Activated CD8-positive, alpha-beta T cell treated with anti-CD3 and anti-CD28 coated beads for 36 hours (primary cell): ENCODE data around the gene XPO1. TPM values are rescaled to one million over a fixed set of nuclear protein-coding genes. Genes with fewer than 3 reads are reported as not detected.

Experiments
- ATAC-seq: fragments of 200-7000 bp; cut with Tn5 transposase; one replicate; pipeline ENCODE4 v1.10.0; 2021; ENCODE audit warnings: mild to moderate bottlenecking, moderate library complexity
- CTCF ChIA-PET: fragments of 350-600 bp; sonication (Branson Sonifier 250); formaldehyde crosslinking; loops from one replicate; lab custom pipeline; 2021; ENCODE audit warnings: antibody characterized with exemption; lab: Charles Lee
- POLR2A ChIA-PET: fragments of 350-600 bp; sonication (Branson Sonifier 250); formaldehyde crosslinking; loops from one replicate; lab custom pipeline; 2021; ENCODE audit warnings: antibody characterized with exemption; lab: Charles Lee
- DNase-seq: peaks from one replicate; pipeline ENCODE4 v3.0.0-alpha.2; 2020
- H3K27ac Mint-ChIP-seq: one replicate; pipeline ENCODE4 v1.8.0; 2021; ENCODE audit warnings: mild to moderate bottlenecking, mixed read lengths
- H3K27me3 Mint-ChIP-seq: one replicate; pipeline ENCODE4 v1.8.0; 2021; ENCODE audit warnings: mixed read lengths
- H3K36me3 Mint-ChIP-seq: one replicate; pipeline ENCODE4 v1.8.0; 2021; ENCODE audit warnings: low read depth, mixed read lengths
- H3K4me1 Mint-ChIP-seq: one replicate; pipeline ENCODE4 v1.8.0; 2021; ENCODE audit warnings: low read depth, mixed read lengths
- H3K4me3 Mint-ChIP-seq: one replicate; pipeline ENCODE4 v1.8.0; 2021; ENCODE audit warnings: mild to moderate bottlenecking, moderate library complexity, mixed read lengths
- H3K9me3 Mint-ChIP-seq: one replicate; pipeline ENCODE4 v1.8.0; 2021; ENCODE audit warnings: mixed read lengths
- intact Hi-C: fragments of 100-400 bp; cut with micrococcal nuclease; formaldehyde crosslinking; loops from one replicate; pipeline ENCODE4 v1.10.0; 2022
- total RNA-seq, 2 experiments: library from RNA; stranded (reverse); gene quantifications; one replicate each; pipeline ENCODE4 v1.2.3, GENCODE V29; 2021
- TF ChIP-seq, protein P1 (sequence below): fragments of 200-600 bp; IDR thresholded peaks from one replicate; pipeline ENCODE4 v1.8.0; 2022; ENCODE audit warnings: antibody characterized with exemption, mild to moderate bottlenecking

Gene XPO1
- total RNA-seq, 2 experiments from 2014 or later = 208 to 221 TPM

GRCh38 chr2:61504949-61505348, 33.2 kb downstream of the XPO1 start:
- no peaks in the 10 kb centered on the region for H3K9me3 Mint-ChIP-seq
- POLR2A ChIA-PET = interaction anchor here (1.2 to 3.2 kb wide), 2 partner anchors 12 to 30 kb away, joined by 3 to 10 read pairs; no protein-coding TSS in a partner anchor
- no peak overlapping the region for H3K27ac Mint-ChIP-seq

GRCh38 chr2:61499060-61499459, 39.1 kb downstream of the XPO1 start:
- TF ChIP-seq, protein P1, sequence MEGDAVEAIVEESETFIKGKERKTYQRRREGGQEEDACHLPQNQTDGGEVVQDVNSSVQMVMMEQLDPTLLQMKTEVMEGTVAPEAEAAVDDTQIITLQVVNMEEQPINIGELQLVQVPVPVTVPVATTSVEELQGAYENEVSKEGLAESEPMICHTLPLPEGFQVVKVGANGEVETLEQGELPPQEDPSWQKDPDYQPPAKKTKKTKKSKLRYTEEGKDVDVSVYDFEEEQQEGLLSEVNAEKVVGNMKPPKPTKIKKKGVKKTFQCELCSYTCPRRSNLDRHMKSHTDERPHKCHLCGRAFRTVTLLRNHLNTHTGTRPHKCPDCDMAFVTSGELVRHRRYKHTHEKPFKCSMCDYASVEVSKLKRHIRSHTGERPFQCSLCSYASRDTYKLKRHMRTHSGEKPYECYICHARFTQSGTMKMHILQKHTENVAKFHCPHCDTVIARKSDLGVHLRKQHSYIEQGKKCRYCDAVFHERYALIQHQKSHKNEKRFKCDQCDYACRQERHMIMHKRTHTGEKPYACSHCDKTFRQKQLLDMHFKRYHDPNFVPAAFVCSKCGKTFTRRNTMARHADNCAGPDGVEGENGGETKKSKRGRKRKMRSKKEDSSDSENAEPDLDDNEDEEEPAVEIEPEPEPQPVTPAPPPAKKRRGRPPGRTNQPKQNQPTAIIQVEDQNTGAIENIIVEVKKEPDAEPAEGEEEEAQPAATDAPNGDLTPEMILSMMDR = no peak
- ATAC-seq (no peak), DNase-seq (no peak)
- H3K4me3 Mint-ChIP-seq = no peak overlapping the region
- H3K27me3 Mint-ChIP-seq = no peaks in the 10 kb centered on the region
- intact Hi-C loops = no loop called here
- H3K27ac Mint-ChIP-seq = no peak overlapping the region
- CTCF ChIA-PET = no interaction called here
- H3K4me1 Mint-ChIP-seq = peaks cover 8% of the 10 kb centered on the region
- POLR2A ChIA-PET = interaction anchor here (1.0 kb wide), 1 partner anchor 10 kb away, joined by 3 read pairs; no protein-coding TSS in a partner anchor
- no peaks in the 10 kb centered on the region for H3K9me3 Mint-ChIP-seq
- H3K36me3 Mint-ChIP-seq = peaks cover 44% of the 10 kb centered on the region

More at GRCh38 chr2:61504949-61505348, 33.2 kb downstream of the XPO1 start:
- CTCF ChIA-PET = interaction anchor here (0.8 kb wide), 1 partner anchor 19 kb away, joined by 3 read pairs; no protein-coding TSS in a partner anchor
- H3K36me3 Mint-ChIP-seq = peaks cover 31% of the 10 kb centered on the region
- DNase-seq (no peak), ATAC-seq (no peak)
- TF ChIP-seq, protein P1 = no peak
- H3K4me1 Mint-ChIP-seq = peaks cover 13% of the 10 kb centered on the region
- intact Hi-C loops = no loop called here
- H3K4me3 Mint-ChIP-seq = no peak overlapping the region
- no peaks in the 10 kb centered on the region for H3K27me3 Mint-ChIP-seq

DNA sequence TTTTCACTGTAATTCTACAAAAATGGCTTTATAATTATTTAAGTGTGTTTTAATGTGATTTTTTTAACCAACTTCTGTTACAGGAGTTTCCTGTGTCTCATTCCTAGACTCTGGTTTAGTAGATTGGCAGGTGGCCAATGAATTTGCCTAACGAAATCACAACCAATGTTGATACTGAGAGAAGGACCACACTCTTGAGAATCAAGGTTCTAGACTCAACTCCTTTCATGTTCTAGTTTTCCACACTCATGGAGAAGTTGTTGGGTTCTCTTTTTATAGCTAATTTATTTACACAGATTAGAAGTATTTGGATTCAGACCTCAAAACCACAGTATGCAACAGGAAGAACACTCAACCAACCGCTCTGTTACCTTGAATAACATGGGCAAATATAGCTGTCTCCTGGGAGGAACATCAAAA, 44.6 kb downstream of the XPO1 start:
- ChIA-PET POLR2A (interaction anchor here (0.6 to 2.2 kb wide), 3 partner anchors 10 to 15 kb away, joined by 3 to 10 read pairs (median 4); no protein-coding TSS in a partner anchor), CTCF (interaction anchor here (0.9 to 1.5 kb wide), 2 partner anchors 67 to 87 kb away, joined by 3 to 7 read pairs; no protein-coding TSS in a partner anchor)
- intact Hi-C loops = no loop called here
- H3K27me3 Mint-ChIP-seq = no peaks in the 10 kb centered on the region
- H3K4me3 Mint-ChIP-seq = no peak overlapping the region
- no peaks in the 10 kb centered on the region for H3K9me3 Mint-ChIP-seq
- DNase-seq (peak; percentile 27), ATAC-seq (peak; percentile 53)
- peaks cover 54% of the 10 kb centered on the region for H3K36me3 Mint-ChIP-seq
- TF ChIP-seq, protein P1 = no peak
- H3K4me1 Mint-ChIP-seq = peaks cover 13% of the 10 kb centered on the region
- H3K27ac Mint-ChIP-seq = peak overlapping the region; percentile 76

- POLR2A ChIA-PET = interaction anchor here (1.1 to 2.2 kb wide), 3 partner anchors 9 to 38 kb away, joined by 3 to 10 read pairs (median 4); no protein-coding TSS in a partner anchor
- no peak for ATAC-seq
- DNase-seq = no peak
- TF ChIP-seq, protein P1 = no peak
- no peak overlapping the region for H3K4me3 Mint-ChIP-seq
- peaks cover 13% of the 10 kb centered on the region for H3K4me1 Mint-ChIP-seq
- no peaks in the 10 kb centered on the region for H3K27me3 Mint-ChIP-seq
- intact Hi-C loops = no loop called here
- peaks cover 56% of the 10 kb centered on the region for H3K36me3 Mint-ChIP-seq
- no peak overlapping the region for H3K27ac Mint-ChIP-seq
- CTCF ChIA-PET = interaction anchor here (1.5 kb wide), 1 partner anchor 66 kb away, joined by 7 read pairs; no protein-coding TSS in a partner anchor
- no peaks in the 10 kb centered on the region for H3K9me3 Mint-ChIP-seq
Observed at GRCh38 chr2:61492476-61492875, 45.7 kb downstream of the XPO1 start.

DNA sequence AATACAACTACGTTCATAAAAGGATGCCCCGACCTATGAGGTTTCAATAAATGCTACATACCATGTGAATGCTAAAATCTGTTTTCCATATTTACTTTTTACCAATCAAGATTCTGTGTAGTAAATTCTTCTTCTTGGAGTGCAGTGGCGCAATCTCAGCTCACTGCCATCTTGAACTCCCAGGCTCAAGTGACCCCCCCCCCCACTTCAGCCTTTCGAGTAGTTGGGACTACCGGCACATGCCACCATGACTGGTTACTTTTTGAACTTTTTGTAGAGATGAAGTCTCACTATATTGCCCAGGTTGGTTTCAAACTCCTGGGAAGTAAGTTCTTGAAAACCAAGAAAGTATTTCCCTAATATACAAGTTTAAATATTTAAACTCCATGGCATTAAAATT, 52.9 kb downstream of the XPO1 start:
- H3K27me3 Mint-ChIP-seq = no peaks in the 10 kb centered on the region
- CTCF ChIA-PET = interaction anchor here (0.7 kb wide), 1 partner anchor 19 kb away, joined by 3 read pairs; no protein-coding TSS in a partner anchor
- TF ChIP-seq, protein P1 = no peak
- H3K4me3 Mint-ChIP-seq = no peak overlapping the region
- DNase-seq = no peak
- ATAC-seq = no peak
- no peak overlapping the region for H3K27ac Mint-ChIP-seq
- peaks cover 66% of the 10 kb centered on the region for H3K36me3 Mint-ChIP-seq
- intact Hi-C loops = no loop called here
- H3K4me1 Mint-ChIP-seq = no peaks in the 10 kb centered on the region
- POLR2A ChIA-PET = interaction anchor here (0.6 to 1.1 kb wide), 5 partner anchors 15 to 56 kb away, joined by 3 to 4 read pairs (median 3); no protein-coding TSS in a partner anchor
- H3K9me3 Mint-ChIP-seq = no peaks in the 10 kb centered on the region
